ENCODE results near the gene MARCHF2.

GRCh38 chr19:8395621-8396082, 17.5 kb upstream of the MARCHF2 start:
- TF ChIP-seq EGR1 (IDR thresholded peaks at IDR 0.05): no peak
- TF ChIP-seq NFIC (IDR thresholded peaks at IDR 0.05): no peak
- TF ChIP-seq MAX (IDR thresholded peaks at IDR 0.05): no peak
- no peak for TF ChIP-seq TCF12 (IDR thresholded peaks at IDR 0.05; ENCODE audit: low read depth)
- no peak for TF ChIP-seq RAD21 (IDR thresholded peaks at IDR 0.05; ENCODE audit: low read depth)
- no peak for TF ChIP-seq CREB1 (IDR thresholded peaks at IDR 0.05; ENCODE audit: low read depth)

Measured in Ishikawa (cell line).